HG03135 (cell line): ENCODE data around the gene ALOXE3.

Source experiments
- ATAC-seq: cut with Tn5 transposase; IDR thresholded peaks from one replicate; pipeline ENCODE4 v1.9.1; 2021; ENCODE audit warnings: mild to moderate bottlenecking, moderate library complexity; ENCODE audit not compliant: unreplicated experiment

Gene ALOXE3

DNA sequence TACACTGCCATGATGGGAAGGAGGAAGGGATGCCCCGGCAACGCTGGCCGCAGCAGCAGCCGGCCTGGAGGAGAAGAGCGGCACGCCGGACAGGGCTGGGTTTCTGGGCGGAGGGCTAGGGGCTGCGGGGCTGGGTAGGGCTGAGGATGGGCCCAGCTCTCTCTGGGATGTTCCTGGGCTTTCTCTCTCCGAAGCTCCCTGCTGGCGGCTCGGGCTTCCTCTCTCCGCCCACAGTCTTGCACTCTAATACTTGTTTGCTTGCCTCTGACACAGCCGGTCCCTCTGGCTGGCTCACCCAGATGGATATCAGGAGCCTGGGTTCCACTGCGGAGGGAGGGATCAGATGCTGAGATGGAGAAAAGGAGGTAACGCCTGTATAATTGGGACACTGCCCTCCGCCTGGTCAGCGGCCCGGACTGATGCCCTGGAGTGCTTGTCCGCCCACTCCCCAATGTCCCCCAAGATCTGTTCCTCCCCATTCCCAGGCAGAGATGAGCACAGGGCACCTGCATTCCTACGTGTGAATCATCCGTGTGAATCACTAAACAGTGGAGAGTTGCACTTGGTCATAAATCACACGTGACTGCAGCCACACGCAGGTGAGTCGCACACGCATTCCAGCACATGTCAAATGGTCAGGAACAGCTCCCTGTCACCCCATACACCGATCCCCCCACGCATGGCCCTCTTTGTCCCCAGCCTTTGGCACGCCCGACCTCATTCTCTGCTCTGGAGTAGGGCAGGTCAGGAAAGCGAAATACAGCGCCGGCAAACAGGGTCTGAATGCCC, at the start of gene ALOXE3:
Gene ALOXE3, minus strand, starts transcription at position 535 of the 789 bp plus-strand sequence. Its CDS starts 524 bp downstream, at position 11.
- ATAC-seq: no peak

GRCh38 chr17:8167526-8167925, 49.2 kb upstream of the ALOXE3 start:
- no peak for ATAC-seq

DNA sequence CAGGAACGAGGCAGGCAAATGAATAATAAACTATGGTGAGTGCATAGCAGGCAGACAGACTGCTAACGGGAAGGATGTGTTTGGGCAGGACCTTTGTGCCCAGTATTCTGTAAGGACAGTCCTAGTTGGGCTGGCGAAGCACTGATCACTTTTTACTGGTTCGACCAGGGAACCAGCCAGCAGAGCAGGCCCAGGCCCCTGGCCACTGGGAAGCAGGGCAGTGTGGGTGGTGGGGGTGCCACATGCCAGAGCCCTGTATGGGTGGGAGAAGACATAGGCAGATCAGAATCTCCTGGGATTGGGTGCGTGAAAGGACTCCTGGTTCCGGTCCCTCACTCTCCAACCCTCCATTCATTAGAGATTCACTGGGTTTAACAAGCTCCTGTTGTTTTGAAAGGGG, 48.4 kb upstream of the ALOXE3 start:
- no peak for ATAC-seq

DNA sequence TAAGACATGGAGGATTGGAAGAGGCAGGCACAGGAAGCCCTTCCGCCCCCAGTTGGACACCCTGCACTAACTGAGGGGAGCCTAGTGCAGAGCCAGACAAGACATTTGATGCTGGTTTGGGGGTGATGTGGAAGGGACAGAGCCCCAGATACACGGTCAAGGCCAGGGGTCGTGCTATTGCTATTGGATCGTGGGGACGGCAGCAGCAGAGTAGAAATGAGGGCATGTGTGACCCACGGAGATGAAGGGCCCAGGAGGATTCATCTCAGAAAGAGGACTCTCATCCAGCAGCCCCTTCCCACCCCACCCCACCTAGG, 46.5 kb upstream of the ALOXE3 start:
- no peak for ATAC-seq

- no peak for ATAC-seq
Measured at GRCh38 chr17:8163978-8164814, 45.9 kb upstream of the ALOXE3 start.

- no peak for ATAC-seq
Measured at GRCh38 chr17:8162997-8163977, 45.0 kb upstream of the ALOXE3 start.

- ATAC-seq: peak; percentile 50
Measured at GRCh38 chr17:8162233-8162996, 44.1 kb upstream of the ALOXE3 start, which contains the start of gene VAMP2. Gene VAMP2, minus strand, starts transcription at chr17:8162948. Its CDS starts 69 bp downstream, at chr17:8162879.

GRCh38 chr17:8161289-8162232, 43.2 kb upstream of the ALOXE3 start:
- no peak for ATAC-seq

DNA sequence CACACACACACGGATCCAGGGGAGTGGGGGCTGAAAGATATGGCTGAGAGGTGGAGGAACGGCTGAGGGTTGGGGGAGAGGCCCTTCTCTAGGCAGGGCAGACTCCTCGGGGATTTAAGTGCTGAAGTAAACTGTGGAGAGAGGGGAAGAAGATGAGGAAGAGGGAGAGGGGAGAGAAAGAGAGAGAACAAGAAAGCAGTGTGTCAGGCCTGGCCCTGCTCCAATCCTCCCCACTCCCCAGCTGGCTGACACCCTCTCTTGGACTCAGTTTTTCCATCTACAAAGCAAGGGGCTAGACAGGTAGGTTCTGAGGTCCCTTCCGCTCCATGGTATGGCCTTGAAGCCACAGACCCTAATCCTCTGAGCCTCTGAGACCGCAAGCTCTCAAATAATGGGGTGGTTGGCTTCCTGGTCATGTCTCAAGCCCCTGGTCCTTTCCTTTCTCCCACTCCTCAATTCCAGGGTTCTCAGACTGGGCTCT, 42.5 kb upstream of the ALOXE3 start:
- no peak for ATAC-seq

GRCh38 chr17:8160224-8160577, 41.9 kb upstream of the ALOXE3 start:
- ATAC-seq: no peak

DNA sequence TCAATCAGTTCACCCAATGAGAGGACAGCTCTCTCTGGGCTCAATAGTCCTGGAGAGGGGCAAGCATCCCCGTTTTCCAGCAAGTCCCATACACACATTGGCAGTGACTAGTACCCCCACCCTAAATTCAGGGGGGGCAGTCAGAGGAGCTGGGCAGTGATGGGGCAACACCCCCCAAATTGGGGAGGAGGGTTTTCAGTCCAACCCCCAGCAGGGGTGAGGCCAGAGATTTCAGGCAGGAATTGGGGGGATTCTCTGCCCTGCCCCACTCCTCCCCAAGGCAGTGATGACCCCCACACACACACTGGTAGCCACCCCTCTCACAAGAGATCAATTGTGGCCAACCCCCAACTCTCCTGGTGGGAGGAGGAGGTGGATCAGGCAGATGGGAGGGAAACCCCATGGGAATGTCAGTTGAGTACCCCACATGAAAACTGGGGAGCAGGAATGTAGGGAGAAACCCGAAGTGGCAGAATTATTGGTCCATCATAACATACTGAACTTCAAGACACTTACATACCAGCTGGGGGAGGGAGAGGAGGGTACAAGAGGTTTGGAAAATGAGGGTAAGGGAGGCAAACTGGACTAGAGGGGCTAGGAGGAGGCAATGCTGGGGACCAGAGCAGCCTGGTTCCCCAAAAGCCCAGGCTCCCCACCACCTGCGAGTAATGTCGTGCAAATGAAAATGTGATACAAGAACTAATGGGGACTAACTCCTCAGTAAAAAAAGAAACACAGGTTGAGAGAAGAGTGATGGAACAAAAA, 41.3 kb upstream of the ALOXE3 start:
- ATAC-seq: no peak

DNA sequence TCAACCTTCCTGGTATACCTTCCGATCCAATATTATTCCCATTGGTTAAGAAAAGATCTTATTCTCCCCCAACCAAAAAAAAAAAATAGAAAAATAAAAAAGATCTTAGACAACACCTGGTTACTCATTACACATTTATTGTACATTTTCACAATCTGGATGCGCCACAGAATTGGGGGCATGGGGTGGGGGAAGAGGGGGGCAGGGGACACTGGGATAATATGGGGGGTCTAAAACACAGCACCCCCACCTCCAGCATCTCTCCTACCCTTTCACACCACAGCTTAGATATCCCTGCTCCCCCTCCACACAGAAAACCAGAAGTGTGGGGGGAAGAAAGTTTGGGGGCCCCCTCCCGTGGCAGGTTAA, 40.7 kb upstream of the ALOXE3 start:
- no peak for ATAC-seq

DNA sequence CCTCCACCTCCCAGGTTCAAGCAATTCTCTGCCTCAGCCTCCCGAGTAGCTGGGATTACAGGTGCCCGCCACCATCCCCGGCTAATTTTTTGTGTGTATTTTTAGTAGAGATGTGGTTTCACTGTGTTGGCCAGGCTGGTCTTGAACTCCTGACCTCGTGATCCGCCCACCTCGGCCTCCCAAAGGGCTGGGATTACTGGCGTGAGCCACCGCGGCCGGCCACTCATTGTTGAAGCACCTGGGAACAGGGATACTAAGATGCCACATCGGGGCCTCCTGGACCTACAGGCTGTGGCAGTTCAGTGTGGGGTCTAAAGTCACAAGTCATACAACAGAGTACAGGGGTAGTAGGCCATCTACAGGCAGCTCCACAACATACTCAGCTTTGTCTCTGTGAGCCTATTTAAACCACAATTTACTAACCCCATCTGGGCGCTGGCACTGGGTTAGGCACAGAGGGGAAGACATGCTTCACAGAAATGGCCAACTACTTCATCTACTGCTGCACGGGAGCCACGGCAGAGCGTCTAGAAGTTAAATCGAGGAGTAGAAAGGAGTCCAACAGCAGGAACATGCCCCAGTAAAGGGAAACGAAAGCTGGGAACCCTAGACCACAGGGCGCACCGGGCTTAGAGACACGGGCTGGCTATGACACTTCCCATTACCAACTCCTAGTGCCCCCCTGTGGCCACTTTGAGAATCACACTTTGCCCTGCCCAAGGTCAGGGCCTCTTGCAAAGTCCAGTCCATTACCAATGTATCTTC, 40.1 kb upstream of the ALOXE3 start:
- ATAC-seq: no peak

DNA sequence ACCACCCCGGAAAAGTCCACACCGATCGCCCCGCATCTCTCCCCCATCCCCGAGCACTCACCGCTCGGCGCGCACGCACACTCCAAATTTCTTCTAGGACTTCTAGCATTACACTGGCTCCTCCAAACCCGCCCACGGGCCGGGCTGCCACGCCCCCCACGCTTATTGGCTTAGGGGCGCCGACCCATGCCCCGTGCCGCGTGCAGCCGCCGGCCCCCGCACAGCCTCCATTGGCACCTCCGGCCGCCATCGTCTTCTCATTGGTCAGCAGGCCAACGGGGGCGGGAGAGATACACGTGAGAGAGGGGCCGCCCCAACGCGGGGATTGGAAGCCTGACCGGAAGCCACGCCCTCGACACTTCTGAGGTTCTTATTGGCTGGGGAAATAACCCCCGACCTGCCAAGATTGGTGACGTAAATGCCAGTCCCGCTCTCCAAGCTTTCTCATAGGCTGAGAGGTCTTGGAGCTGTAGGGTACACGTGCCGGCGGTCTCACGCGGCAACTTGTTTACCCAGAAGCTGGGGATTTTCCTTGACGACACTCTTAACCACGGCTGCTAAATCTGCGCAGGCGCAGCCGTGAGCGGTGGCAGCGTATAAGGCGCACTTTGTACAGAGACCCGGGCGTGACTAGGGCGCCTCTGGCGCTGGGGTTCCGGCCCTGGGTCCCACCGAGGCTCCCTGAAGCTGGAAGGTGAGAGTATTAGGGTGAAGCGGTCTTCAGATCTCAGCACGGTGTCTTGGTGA, 38.1 kb upstream of the ALOXE3 start:
- peak; percentile 70 for ATAC-seq

DNA sequence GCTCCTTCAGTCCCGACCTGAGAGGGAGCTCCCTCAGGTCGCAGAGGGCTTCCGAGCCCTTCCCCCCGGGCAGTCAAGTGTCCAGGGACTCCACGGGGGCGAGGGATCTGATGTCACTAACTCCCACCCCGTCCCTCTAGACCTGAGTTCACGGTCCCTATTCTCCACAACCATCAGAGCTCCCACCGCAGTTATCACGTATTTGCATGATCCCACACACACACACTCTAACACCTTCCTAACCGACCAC, 37.6 kb upstream of the ALOXE3 start:
- ATAC-seq: peak; percentile 1

DNA sequence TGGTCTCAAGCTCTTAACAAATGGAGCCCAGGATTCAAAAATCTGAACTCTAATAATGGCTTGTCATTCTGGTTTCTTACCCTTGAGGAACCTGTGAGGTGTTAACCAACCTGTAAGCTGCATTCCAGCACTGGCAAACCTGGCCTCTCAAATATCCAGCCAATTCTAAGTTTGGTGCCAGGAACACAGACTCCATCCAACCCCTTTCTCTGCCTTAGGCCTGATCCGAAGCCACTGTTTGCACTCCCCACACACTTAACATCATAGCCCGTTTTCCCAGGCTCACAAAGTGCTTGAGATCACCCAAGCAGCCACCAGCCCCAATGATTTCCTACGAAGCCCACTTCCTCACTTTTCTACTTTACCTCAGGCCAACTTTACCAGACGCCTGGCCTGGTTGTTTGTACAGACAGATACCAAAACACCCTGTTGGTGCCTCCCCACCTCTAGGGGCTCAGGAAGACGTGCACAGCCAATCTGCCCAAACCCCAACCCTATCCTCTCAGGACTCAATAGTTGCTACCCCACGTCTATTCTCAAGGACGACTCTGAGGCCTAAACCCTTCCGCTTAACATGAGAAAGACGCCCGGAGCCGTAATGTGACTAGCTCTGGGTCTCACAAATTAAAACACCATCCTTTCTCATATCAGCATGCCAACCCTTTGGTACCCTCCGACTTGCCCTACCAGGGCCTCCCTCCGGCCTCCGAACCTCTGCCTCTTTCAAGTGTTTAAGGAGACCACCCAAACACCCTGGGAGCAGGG, 37.1 kb upstream of the ALOXE3 start:
- no peak for ATAC-seq
